Panc1 (cell line): ENCODE results near the gene SMURF2.

ENCODE experiments used
- CTCF ChIP-seq: fragments of 450-650 bp; IDR thresholded peaks from 2 replicates; pipeline ENCODE4 v1.5.1; 2017; ENCODE audit warnings: mild to moderate bottlenecking
- POLR2AphosphoS5 ChIP-seq: IDR thresholded peaks from 2 replicates; pipeline ENCODE4 v1.6.1; 2012; ENCODE audit warnings: mild to moderate bottlenecking, low read depth, low read length, moderate library complexity
- REST ChIP-seq, 2 experiments: IDR thresholded peaks; 2 replicates each; pipeline ENCODE4 v1.6.1; 2011 to 2012; ENCODE audit warnings: low read depth in 2 of 2, control low read depth in 1 of 2, low read length in 1 of 2, mild to moderate bottlenecking in 1 of 2, moderate library complexity in 1 of 2; ENCODE audit not compliant: insufficient read depth in 1 of 2
- SIN3A ChIP-seq: IDR thresholded peaks from 2 replicates; pipeline ENCODE4 v1.6.1; 2012; ENCODE audit warnings: low read depth, mild to moderate bottlenecking, low read length, moderate library complexity, borderline replicate concordance; ENCODE audit not compliant: insufficient read depth

- TF ChIP-seq CTCF (no peak), POLR2AphosphoS5 (no peak), REST (IDR thresholded peaks at IDR 0.05; ENCODE audit: insufficient read depth in 1 of 2, low read depth in 2 of 2, low read length in 1 of 2) (no peak), SIN3A (no peak)
Measured at GRCh38 chr17:64632606-64633005, 29.5 kb downstream of the SMURF2 start.
